ENCODE results near the gene SYP. TPM values are rescaled to one million over a fixed set of nuclear protein-coding genes. Genes with fewer than 3 reads are reported as not detected.

Gene SYP
- total RNA-seq, 1 experiment from 2014 or later: 7.0 TPM

- ChIA-PET POLR2A (no interaction called here), CTCF (no interaction called here)
- TF ChIP-seq SP1 (CRISPR knock-in tag; conservative IDR thresholded peaks at IDR 0.05) (no peak), ZNF317 (CRISPR knock-in tag; IDR thresholded peaks at IDR 0.05; ENCODE audit: borderline replicate concordance, low read depth) (no peak), RELA (CRISPR knock-in tag; IDR thresholded peaks at IDR 0.05; ENCODE audit: borderline replicate concordance) (no peak), FOXP4 (CRISPR knock-in tag; IDR thresholded peaks at IDR 0.05) (no peak), PRRX2 (CRISPR knock-in tag; IDR thresholded peaks at IDR 0.05) (no peak), FOXP1 (CRISPR knock-in tag; IDR thresholded peaks at IDR 0.05; ENCODE audit: borderline replicate concordance) (no peak), TEAD1 (CRISPR knock-in tag; IDR thresholded peaks at IDR 0.05) (no peak), GRHL2 (CRISPR knock-in tag; IDR thresholded peaks at IDR 0.05; ENCODE audit: insufficient replicate concordance, severe bottlenecking) (no peak), CREB1 (CRISPR knock-in tag; IDR thresholded peaks at IDR 0.05) (no peak), MAX (CRISPR knock-in tag; IDR thresholded peaks at IDR 0.05) (no peak), ZNF423 (CRISPR knock-in tag; IDR thresholded peaks at IDR 0.05) (no peak), ZBTB21 (CRISPR knock-in tag; IDR thresholded peaks at IDR 0.05; ENCODE audit: borderline replicate concordance) (no peak), E2F5 (CRISPR knock-in tag; IDR thresholded peaks at IDR 0.05) (no peak)
- TF ChIP-seq, protein P1, sequence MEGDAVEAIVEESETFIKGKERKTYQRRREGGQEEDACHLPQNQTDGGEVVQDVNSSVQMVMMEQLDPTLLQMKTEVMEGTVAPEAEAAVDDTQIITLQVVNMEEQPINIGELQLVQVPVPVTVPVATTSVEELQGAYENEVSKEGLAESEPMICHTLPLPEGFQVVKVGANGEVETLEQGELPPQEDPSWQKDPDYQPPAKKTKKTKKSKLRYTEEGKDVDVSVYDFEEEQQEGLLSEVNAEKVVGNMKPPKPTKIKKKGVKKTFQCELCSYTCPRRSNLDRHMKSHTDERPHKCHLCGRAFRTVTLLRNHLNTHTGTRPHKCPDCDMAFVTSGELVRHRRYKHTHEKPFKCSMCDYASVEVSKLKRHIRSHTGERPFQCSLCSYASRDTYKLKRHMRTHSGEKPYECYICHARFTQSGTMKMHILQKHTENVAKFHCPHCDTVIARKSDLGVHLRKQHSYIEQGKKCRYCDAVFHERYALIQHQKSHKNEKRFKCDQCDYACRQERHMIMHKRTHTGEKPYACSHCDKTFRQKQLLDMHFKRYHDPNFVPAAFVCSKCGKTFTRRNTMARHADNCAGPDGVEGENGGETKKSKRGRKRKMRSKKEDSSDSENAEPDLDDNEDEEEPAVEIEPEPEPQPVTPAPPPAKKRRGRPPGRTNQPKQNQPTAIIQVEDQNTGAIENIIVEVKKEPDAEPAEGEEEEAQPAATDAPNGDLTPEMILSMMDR (IDR thresholded peaks at IDR 0.05): no peak
- TF ChIP-seq, protein P2, sequence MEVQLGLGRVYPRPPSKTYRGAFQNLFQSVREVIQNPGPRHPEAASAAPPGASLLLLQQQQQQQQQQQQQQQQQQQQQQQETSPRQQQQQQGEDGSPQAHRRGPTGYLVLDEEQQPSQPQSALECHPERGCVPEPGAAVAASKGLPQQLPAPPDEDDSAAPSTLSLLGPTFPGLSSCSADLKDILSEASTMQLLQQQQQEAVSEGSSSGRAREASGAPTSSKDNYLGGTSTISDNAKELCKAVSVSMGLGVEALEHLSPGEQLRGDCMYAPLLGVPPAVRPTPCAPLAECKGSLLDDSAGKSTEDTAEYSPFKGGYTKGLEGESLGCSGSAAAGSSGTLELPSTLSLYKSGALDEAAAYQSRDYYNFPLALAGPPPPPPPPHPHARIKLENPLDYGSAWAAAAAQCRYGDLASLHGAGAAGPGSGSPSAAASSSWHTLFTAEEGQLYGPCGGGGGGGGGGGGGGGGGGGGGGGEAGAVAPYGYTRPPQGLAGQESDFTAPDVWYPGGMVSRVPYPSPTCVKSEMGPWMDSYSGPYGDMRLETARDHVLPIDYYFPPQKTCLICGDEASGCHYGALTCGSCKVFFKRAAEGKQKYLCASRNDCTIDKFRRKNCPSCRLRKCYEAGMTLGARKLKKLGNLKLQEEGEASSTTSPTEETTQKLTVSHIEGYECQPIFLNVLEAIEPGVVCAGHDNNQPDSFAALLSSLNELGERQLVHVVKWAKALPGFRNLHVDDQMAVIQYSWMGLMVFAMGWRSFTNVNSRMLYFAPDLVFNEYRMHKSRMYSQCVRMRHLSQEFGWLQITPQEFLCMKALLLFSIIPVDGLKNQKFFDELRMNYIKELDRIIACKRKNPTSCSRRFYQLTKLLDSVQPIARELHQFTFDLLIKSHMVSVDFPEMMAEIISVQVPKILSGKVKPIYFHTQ (CRISPR knock-in tag; IDR thresholded peaks at IDR 0.05): no peak
- TF ChIP-seq, protein P3, sequence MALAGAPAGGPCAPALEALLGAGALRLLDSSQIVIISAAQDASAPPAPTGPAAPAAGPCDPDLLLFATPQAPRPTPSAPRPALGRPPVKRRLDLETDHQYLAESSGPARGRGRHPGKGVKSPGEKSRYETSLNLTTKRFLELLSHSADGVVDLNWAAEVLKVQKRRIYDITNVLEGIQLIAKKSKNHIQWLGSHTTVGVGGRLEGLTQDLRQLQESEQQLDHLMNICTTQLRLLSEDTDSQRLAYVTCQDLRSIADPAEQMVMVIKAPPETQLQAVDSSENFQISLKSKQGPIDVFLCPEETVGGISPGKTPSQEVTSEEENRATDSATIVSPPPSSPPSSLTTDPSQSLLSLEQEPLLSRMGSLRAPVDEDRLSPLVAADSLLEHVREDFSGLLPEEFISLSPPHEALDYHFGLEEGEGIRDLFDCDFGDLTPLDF (CRISPR knock-in tag; IDR thresholded peaks at IDR 0.05): no peak
- Mint-ChIP-seq H3K27me3 (ENCODE audit: low read depth) (peaks cover 8% of the 10 kb centered on the region), H3K4me1 (no peaks in the 10 kb centered on the region), H3K27ac (no peak overlapping the region), H3K4me3 (no peak overlapping the region), H3K9me3 (peaks cover 4% of the 10 kb centered on the region; the same call in 1 of the 2 replicates), H3K36me3 (no peaks in the 10 kb centered on the region)
- no peak for ATAC-seq
- no peak for DNase-seq (ENCODE audit: low spot score)
Measured at GRCh38 chrX:49212861-49213260, 12.9 kb upstream of the SYP start.

DNA sequence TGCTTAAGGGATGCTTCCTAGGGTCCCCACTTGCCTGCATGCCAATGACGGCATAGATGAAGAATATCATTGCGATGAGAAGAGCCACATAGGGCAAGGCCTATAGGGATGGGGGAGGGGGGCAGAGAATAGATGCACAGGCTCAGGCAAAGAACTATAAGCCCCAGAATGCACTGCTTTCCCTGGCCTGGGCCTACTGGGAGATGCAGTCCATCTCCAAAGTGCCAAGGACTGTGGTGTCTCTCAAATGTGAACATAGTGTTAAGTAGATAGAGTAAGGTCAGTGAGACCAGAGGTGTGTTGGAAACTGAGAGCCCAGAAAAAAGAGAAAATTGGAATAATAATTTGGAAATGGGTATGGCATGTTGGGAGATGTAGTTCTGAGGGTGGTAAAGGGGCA is 12.2 kb upstream of the SYP start:
- ChIA-PET POLR2A (no interaction called here), CTCF (no interaction called here)
- no peaks in the 10 kb centered on the region for H3K36me3 Mint-ChIP-seq
- H3K4me3 Mint-ChIP-seq: no peak overlapping the region
- H3K9me3 Mint-ChIP-seq: peaks cover 4% of the 10 kb centered on the region; the same call in 1 of the 2 replicates
- DNase-seq (ENCODE audit: low spot score): no peak
- no peak overlapping the region for H3K27ac Mint-ChIP-seq
- no peaks in the 10 kb centered on the region for H3K4me1 Mint-ChIP-seq
- ATAC-seq: no peak
- peaks cover 8% of the 10 kb centered on the region for H3K27me3 Mint-ChIP-seq (ENCODE audit: low read depth)
- TF ChIP-seq GABPB1 (CRISPR knock-in tag; IDR thresholded peaks at IDR 0.05): no peak
- no peak for TF ChIP-seq CBFB (CRISPR knock-in tag; IDR thresholded peaks at IDR 0.05; ENCODE audit: low read depth)
- no peak for TF ChIP-seq FOXP4 (CRISPR knock-in tag; IDR thresholded peaks at IDR 0.05)
- no peak for TF ChIP-seq FOXK1 (CRISPR knock-in tag; IDR thresholded peaks at IDR 0.05)
- no peak for TF ChIP-seq ATF1 (CRISPR knock-in tag; IDR thresholded peaks at IDR 0.05)
- TF ChIP-seq SMAD4 (CRISPR knock-in tag; IDR thresholded peaks at IDR 0.05): no peak
- no peak for TF ChIP-seq TEAD1 (CRISPR knock-in tag; IDR thresholded peaks at IDR 0.05)
- TF ChIP-seq, protein P4, sequence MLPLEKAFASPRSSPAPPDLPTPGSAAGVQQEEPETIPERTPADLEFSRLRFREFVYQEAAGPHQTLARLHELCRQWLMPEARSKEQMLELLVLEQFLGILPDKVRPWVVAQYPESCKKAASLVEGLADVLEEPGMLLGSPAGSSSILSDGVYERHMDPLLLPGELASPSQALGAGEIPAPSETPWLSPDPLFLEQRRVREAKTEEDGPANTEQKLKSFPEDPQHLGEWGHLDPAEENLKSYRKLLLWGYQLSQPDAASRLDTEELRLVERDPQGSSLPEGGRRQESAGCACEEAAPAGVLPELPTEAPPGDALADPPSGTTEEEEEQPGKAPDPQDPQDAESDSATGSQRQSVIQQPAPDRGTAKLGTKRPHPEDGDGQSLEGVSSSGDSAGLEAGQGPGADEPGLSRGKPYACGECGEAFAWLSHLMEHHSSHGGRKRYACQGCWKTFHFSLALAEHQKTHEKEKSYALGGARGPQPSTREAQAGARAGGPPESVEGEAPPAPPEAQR (CRISPR knock-in tag; IDR thresholded peaks at IDR 0.05): no peak
- TF ChIP-seq RORB (CRISPR knock-in tag; IDR thresholded peaks at IDR 0.05): no peak
- no peak for TF ChIP-seq ZNF396 (CRISPR knock-in tag; IDR thresholded peaks at IDR 0.05; ENCODE audit: borderline replicate concordance)
- TF ChIP-seq TCF7 (CRISPR knock-in tag; IDR thresholded peaks at IDR 0.05; ENCODE audit: low read depth): no peak
